Cerebellar cortex (tissue), 1 donor: ENCODE measurements around the gene PPIA.
A peak's percentile ranks its signal among the peaks of the same experiment; 100 is the strongest.

Experiments used
- DNase-seq: peaks from one replicate; pipeline ENCODE4 v3.0.0-alpha.2; 2015; ENCODE audit warnings: low spot score

Gene PPIA

GRCh38 chr7:44796504-44797328 is at the start of gene PPIA:
Gene PPIA, plus strand, starts transcription at chr7:44796681. Its CDS starts 44 bp downstream, at chr7:44796725.
- DNase-seq: peak; percentile 96

- peak; percentile 86 for DNase-seq
These were observed 48.2 kb upstream of the PPIA start, which contains the start of gene ZMIZ2 for GRCh38 chr7:44748045-44748947. Gene ZMIZ2, plus strand, starts transcription at chr7:44748847. Its CDS starts 7,403 bp downstream, at chr7:44756250.

- no peak for DNase-seq
These were observed 47.3 kb upstream of the PPIA start for GRCh38 chr7:44748948-44749731.

GRCh38 chr7:44749992-44750391 is 46.5 kb upstream of the PPIA start:
- DNase-seq: no peak

GRCh38 chr7:44750424-44750823 is 46.1 kb upstream of the PPIA start:
- DNase-seq: no peak

- DNase-seq: no peak
These were observed 45.4 kb upstream of the PPIA start for GRCh38 chr7:44750921-44751571.

- DNase-seq: no peak
These were observed 43.7 kb upstream of the PPIA start for GRCh38 chr7:44752822-44753221.

- no peak for DNase-seq
These were observed 41.4 kb upstream of the PPIA start for GRCh38 chr7:44754802-44755697.

- DNase-seq: peak; percentile 28
These were observed 40.5 kb upstream of the PPIA start for GRCh38 chr7:44755698-44756627.

- no peak for DNase-seq
These were observed 39.6 kb upstream of the PPIA start for GRCh38 chr7:44756904-44757303.

- no peak for DNase-seq
These were observed 39.2 kb upstream of the PPIA start for GRCh38 chr7:44757311-44757710.

GRCh38 chr7:44757739-44758138 is 38.7 kb upstream of the PPIA start:
- DNase-seq: no peak

- DNase-seq: no peak
These were observed 37.2 kb upstream of the PPIA start for GRCh38 chr7:44759246-44759645.

GRCh38 chr7:44760034-44760580 is 36.4 kb upstream of the PPIA start:
- no peak for DNase-seq

GRCh38 chr7:44761207-44762161 is 35.0 kb upstream of the PPIA start:
- DNase-seq: no peak

- DNase-seq: no peak
These were observed 34.2 kb upstream of the PPIA start for GRCh38 chr7:44762300-44762699.

GRCh38 chr7:44762726-44763522 is 33.6 kb upstream of the PPIA start:
- DNase-seq: no peak
